ENCODE measurements around the gene CFDP1.

The CFDP1 gene

GRCh38 chr16:75249441-75249840 lies 183.9 kb downstream of the CFDP1 start:
- TF ChIP-seq USF1 (IDR thresholded peaks at IDR 0.05): no peak
- TF ChIP-seq REST (IDR thresholded peaks at IDR 0.05; ENCODE audit: low read depth): no peak
- TF ChIP-seq NFIC (IDR thresholded peaks at IDR 0.05): no peak
- no peak for TF ChIP-seq ZBTB7A (IDR thresholded peaks at IDR 0.05; ENCODE audit: low read depth)
- no peak for TF ChIP-seq TEAD4 (IDR thresholded peaks at IDR 0.05)
- TF ChIP-seq MAX (IDR thresholded peaks at IDR 0.05): no peak
- TF ChIP-seq RAD21 (IDR thresholded peaks at IDR 0.05; ENCODE audit: low read depth): no peak
- TF ChIP-seq TAF1 (IDR thresholded peaks at IDR 0.05; ENCODE audit: low read depth): no peak
- TF ChIP-seq EP300 (IDR thresholded peaks at IDR 0.05; ENCODE audit: borderline replicate concordance): no peak
- no peak for TF ChIP-seq FOXM1 (IDR thresholded peaks at IDR 0.05; ENCODE audit: borderline replicate concordance, low read depth)
- TF ChIP-seq EGR1 (IDR thresholded peaks at IDR 0.05): no peak
- no peak for TF ChIP-seq CREB1 (IDR thresholded peaks at IDR 0.05; ENCODE audit: low read depth)
- no peak for TF ChIP-seq YY1 (IDR thresholded peaks at IDR 0.05; ENCODE audit: low read depth)
- TF ChIP-seq CEBPB (IDR thresholded peaks at IDR 0.05): no peak
- no peak for TF ChIP-seq TCF12 (IDR thresholded peaks at IDR 0.05; ENCODE audit: low read depth)

GRCh38 chr16:75248536-75249380 lies 184.5 kb downstream of the CFDP1 start:
- TF ChIP-seq REST (IDR thresholded peaks at IDR 0.05; ENCODE audit: low read depth) (no peak), NFIC (IDR thresholded peaks at IDR 0.05) (no peak), EGR1 (IDR thresholded peaks at IDR 0.05) (no peak), TCF12 (IDR thresholded peaks at IDR 0.05; ENCODE audit: low read depth) (no peak), MAX (IDR thresholded peaks at IDR 0.05) (no peak), YY1 (IDR thresholded peaks at IDR 0.05; ENCODE audit: low read depth) (no peak), ZBTB7A (IDR thresholded peaks at IDR 0.05; ENCODE audit: low read depth) (no peak), TAF1 (IDR thresholded peaks at IDR 0.05; ENCODE audit: low read depth) (no peak), TEAD4 (IDR thresholded peaks at IDR 0.05) (no peak), FOXM1 (IDR thresholded peaks at IDR 0.05; ENCODE audit: borderline replicate concordance, low read depth) (no peak), CREB1 (IDR thresholded peaks at IDR 0.05; ENCODE audit: low read depth) (no peak), RAD21 (IDR thresholded peaks at IDR 0.05; ENCODE audit: low read depth) (no peak), USF1 (IDR thresholded peaks at IDR 0.05) (no peak), EP300 (IDR thresholded peaks at IDR 0.05; ENCODE audit: borderline replicate concordance) (no peak), CEBPB (IDR thresholded peaks at IDR 0.05) (no peak)

- TF ChIP-seq TAF1 (IDR thresholded peaks at IDR 0.05; ENCODE audit: low read depth) (no peak), EGR1 (IDR thresholded peaks at IDR 0.05) (no peak), TEAD4 (IDR thresholded peaks at IDR 0.05) (no peak), ZBTB7A (IDR thresholded peaks at IDR 0.05; ENCODE audit: low read depth) (no peak), USF1 (IDR thresholded peaks at IDR 0.05) (no peak), YY1 (IDR thresholded peaks at IDR 0.05; ENCODE audit: low read depth) (no peak), REST (IDR thresholded peaks at IDR 0.05; ENCODE audit: low read depth) (no peak), CREB1 (IDR thresholded peaks at IDR 0.05; ENCODE audit: low read depth) (no peak), RAD21 (IDR thresholded peaks at IDR 0.05; ENCODE audit: low read depth) (no peak), MAX (IDR thresholded peaks at IDR 0.05) (no peak), TCF12 (IDR thresholded peaks at IDR 0.05; ENCODE audit: low read depth) (no peak), CEBPB (IDR thresholded peaks at IDR 0.05) (no peak)
These were observed 185.2 kb downstream of the CFDP1 start for GRCh38 chr16:75248142-75248535.
